Astrocyte (in vitro differentiated cells and primary cell): Measurements from ENCODE around the gene PAMR1. TPM values are rescaled to one million over a fixed set of nuclear protein-coding genes. Genes with fewer than 3 reads are reported as not detected.

Experiments
- DNase-seq: peaks from one replicate; pipeline ENCODE4 v3.0.0-alpha.2; 2010; ENCODE audit warnings: low read depth
- FAIRE-seq: peaks from 2 replicates; lab custom pipeline; 2011; peaks lifted over from hg19 to GRCh38; lab: Jason Lieb, UNC
- H2AFZ ChIP-seq: 2 replicates; pipeline ENCODE4 v1.6.0; 2012; ENCODE audit warnings: low read depth, low read length, inconsistent platforms
- H3K27ac ChIP-seq: 2 replicates; pipeline ENCODE4 v1.5.1; 2011; ENCODE audit warnings: low read depth, low read length, inconsistent platforms
- H3K27me3 ChIP-seq: 2 replicates; pipeline ENCODE4 v1.6.0; 2011; ENCODE audit warnings: low read length, inconsistent platforms; ENCODE audit not compliant: insufficient read depth
- H3K36me3 ChIP-seq: 2 replicates; pipeline ENCODE4 v1.5.1; 2011; ENCODE audit warnings: low read length, inconsistent platforms; ENCODE audit not compliant: insufficient read depth
- H3K4me1 ChIP-seq: 2 replicates; pipeline ENCODE4 v1.5.1; 2011; ENCODE audit warnings: low read length, inconsistent platforms; ENCODE audit not compliant: insufficient read depth
- H3K4me2 ChIP-seq: 2 replicates; pipeline ENCODE4 v1.6.0; 2012; ENCODE audit warnings: low read length, inconsistent platforms
- H3K4me3 ChIP-seq: 2 replicates; pipeline ENCODE4 v1.5.1; 2011; ENCODE audit warnings: low read depth, mild to moderate bottlenecking, low read length, inconsistent platforms; ENCODE audit not compliant: insufficient read depth
- H3K79me2 ChIP-seq: 2 replicates; pipeline ENCODE4 v1.6.0; 2012; ENCODE audit warnings: mild to moderate bottlenecking, low read length, inconsistent platforms; ENCODE audit not compliant: insufficient read depth
- H3K9ac ChIP-seq: 2 replicates; pipeline ENCODE4 v1.6.0; 2012; ENCODE audit warnings: mild to moderate bottlenecking, low read length, inconsistent platforms
- H3K9me3 ChIP-seq: 2 replicates; pipeline ENCODE4 v1.5.1; 2012; ENCODE audit warnings: low read depth, mild to moderate bottlenecking, low read length, inconsistent platforms; ENCODE audit not compliant: insufficient read depth
- H4K20me1 ChIP-seq: 2 replicates; pipeline ENCODE4 v1.6.0; 2012; ENCODE audit warnings: low read length, inconsistent platforms; ENCODE audit not compliant: insufficient read depth
- H3K27ac Mint-ChIP-seq: one replicate; pipeline ENCODE4 v1.8.0; 2021; ENCODE audit warnings: mild to moderate bottlenecking, mixed read lengths; ENCODE audit not compliant: unreplicated experiment
- H3K27me3 Mint-ChIP-seq: one replicate; pipeline ENCODE4 v1.8.0; 2021; ENCODE audit warnings: low read depth, mixed read lengths; ENCODE audit not compliant: unreplicated experiment
- H3K36me3 Mint-ChIP-seq: one replicate; pipeline ENCODE4 v1.8.0; 2021; ENCODE audit warnings: low read depth, mixed read lengths; ENCODE audit not compliant: unreplicated experiment
- H3K4me1 Mint-ChIP-seq: one replicate; pipeline ENCODE4 v1.8.0; 2021; ENCODE audit warnings: low read depth, mixed read lengths; ENCODE audit not compliant: unreplicated experiment
- H3K4me3 Mint-ChIP-seq: one replicate; pipeline ENCODE4 v1.8.0; 2021; ENCODE audit warnings: mild to moderate bottlenecking, moderate library complexity, mixed read lengths; ENCODE audit not compliant: unreplicated experiment
- H3K9me3 Mint-ChIP-seq: one replicate; pipeline ENCODE4 v1.8.0; 2021; ENCODE audit warnings: mild to moderate bottlenecking, mixed read lengths; ENCODE audit not compliant: unreplicated experiment
- EZH2 ChIP-seq: IDR thresholded peaks from 2 replicates; pipeline ENCODE4 v1.6.1; 2012; ENCODE audit warnings: mild to moderate bottlenecking, low read length, inconsistent platforms; ENCODE audit not compliant: insufficient read depth
- total RNA-seq: library from RNA; stranded (reverse); gene quantifications from 2 replicates; pipeline ENCODE4 v1.2.1, GENCODE V29; 2021
- TF ChIP-seq, protein P1 (sequence below): IDR thresholded peaks from 2 replicates; pipeline ENCODE4 v1.5.1; 2011; ENCODE audit warnings: low read depth, mild to moderate bottlenecking, inconsistent platforms, low read length, moderate library complexity; ENCODE audit not compliant: insufficient read depth

PAMR1 gene
- total RNA-seq, 1 donor from 2014 or later, result 12.6 TPM

- H3K4me1 Mint-ChIP-seq, result peaks cover 2% of the 10 kb centered on the region
Observed at GRCh38 chr11:35459489-35459888, 65.9 kb downstream of the PAMR1 start.

DNA sequence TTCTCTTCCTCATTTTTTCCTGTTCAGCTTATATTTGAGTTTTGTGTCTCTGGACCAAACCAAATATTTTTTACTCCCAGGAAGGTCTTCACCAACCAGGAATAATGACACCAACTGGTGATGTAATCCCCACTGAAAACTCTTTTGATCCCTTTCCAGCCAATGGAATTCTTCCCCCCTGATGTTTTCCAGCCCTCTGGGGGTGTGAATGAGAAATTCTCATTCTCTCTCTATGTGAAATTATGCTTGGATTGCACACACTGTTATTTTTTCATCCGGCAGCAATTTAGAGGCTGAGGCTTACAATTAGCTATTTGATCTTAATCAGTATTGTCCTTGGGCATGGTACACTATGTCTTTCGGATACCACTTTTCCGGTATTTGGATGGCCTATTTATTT lies 66.6 kb downstream of the PAMR1 start:
- Histone ChIP-seq H3K27me3 (no peaks in the 10 kb centered on the region), H3K36me3 (no peaks in the 10 kb centered on the region), H4K20me1 (no peaks in the 10 kb centered on the region), H3K9me3 (no peaks in the 10 kb centered on the region), H3K27ac (no peak overlapping the region), H3K4me2 (no peak overlapping the region), H3K79me2 (no peaks in the 10 kb centered on the region), H2AFZ (no peak overlapping the region), H3K4me1 (no peaks in the 10 kb centered on the region), H3K9ac (no peak overlapping the region), H3K4me3 (no peak overlapping the region)
- peak; percentile 45 for FAIRE-seq
- peak; percentile 30 for DNase-seq
- TF ChIP-seq EZH2, result no peak
- TF ChIP-seq, protein P1, sequence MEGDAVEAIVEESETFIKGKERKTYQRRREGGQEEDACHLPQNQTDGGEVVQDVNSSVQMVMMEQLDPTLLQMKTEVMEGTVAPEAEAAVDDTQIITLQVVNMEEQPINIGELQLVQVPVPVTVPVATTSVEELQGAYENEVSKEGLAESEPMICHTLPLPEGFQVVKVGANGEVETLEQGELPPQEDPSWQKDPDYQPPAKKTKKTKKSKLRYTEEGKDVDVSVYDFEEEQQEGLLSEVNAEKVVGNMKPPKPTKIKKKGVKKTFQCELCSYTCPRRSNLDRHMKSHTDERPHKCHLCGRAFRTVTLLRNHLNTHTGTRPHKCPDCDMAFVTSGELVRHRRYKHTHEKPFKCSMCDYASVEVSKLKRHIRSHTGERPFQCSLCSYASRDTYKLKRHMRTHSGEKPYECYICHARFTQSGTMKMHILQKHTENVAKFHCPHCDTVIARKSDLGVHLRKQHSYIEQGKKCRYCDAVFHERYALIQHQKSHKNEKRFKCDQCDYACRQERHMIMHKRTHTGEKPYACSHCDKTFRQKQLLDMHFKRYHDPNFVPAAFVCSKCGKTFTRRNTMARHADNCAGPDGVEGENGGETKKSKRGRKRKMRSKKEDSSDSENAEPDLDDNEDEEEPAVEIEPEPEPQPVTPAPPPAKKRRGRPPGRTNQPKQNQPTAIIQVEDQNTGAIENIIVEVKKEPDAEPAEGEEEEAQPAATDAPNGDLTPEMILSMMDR, result no peak
- Mint-ChIP-seq H3K36me3 (peaks cover 4% of the 10 kb centered on the region), H3K4me1 (peaks cover 2% of the 10 kb centered on the region), H3K27me3 (peaks cover 7% of the 10 kb centered on the region), H3K9me3 (no peaks in the 10 kb centered on the region), H3K4me3 (no peak overlapping the region), H3K27ac (no peak overlapping the region)

More at GRCh38 chr11:35459489-35459888, 65.9 kb downstream of the PAMR1 start:
- H3K4me1 ChIP-seq, result no peaks in the 10 kb centered on the region
- H3K9ac ChIP-seq, result no peak overlapping the region
- H3K79me2 ChIP-seq, result no peaks in the 10 kb centered on the region
- Mint-ChIP-seq H3K27me3 (peaks cover 7% of the 10 kb centered on the region), H3K27ac (no peak overlapping the region), H3K4me3 (no peak overlapping the region), H3K9me3 (no peaks in the 10 kb centered on the region), H3K36me3 (peaks cover 4% of the 10 kb centered on the region)
- H3K27ac ChIP-seq, result no peak overlapping the region
- TF ChIP-seq, protein P1, result no peak
- no peak for TF ChIP-seq EZH2
- no peaks in the 10 kb centered on the region for H3K27me3 ChIP-seq
- no peak overlapping the region for H2AFZ ChIP-seq
- H3K9me3 ChIP-seq, result no peaks in the 10 kb centered on the region
- no peaks in the 10 kb centered on the region for H4K20me1 ChIP-seq
- FAIRE-seq (peak; percentile 9), DNase-seq (no peak)
- no peak overlapping the region for H3K4me3 ChIP-seq
- H3K4me2 ChIP-seq, result no peak overlapping the region
- no peaks in the 10 kb centered on the region for H3K36me3 ChIP-seq

DNA sequence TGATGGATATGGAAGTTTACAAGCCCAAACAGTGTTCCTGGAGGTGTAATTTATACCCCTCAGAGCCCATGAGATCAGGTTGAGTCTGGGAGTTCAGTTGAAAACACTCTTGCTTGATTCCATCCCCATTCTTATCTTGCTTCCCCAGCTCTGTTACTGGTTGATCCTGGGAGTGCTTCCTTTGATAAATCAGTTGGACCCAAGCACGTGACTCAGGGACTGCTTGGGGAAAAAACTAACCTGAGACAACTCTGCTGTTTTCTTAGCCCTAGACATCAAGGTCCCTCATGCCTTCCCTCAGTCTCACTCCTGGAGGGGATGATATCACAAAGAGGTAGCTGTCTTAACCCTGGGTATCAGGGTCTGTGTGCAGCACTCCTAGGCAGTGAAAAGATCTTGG lies 71.1 kb downstream of the PAMR1 start:
- H3K79me2 ChIP-seq, result no peaks in the 10 kb centered on the region
- H3K36me3 Mint-ChIP-seq, result no peaks in the 10 kb centered on the region
- H3K4me3 Mint-ChIP-seq, result no peak overlapping the region
- no peaks in the 10 kb centered on the region for H3K27me3 ChIP-seq
- no peaks in the 10 kb centered on the region for H3K36me3 ChIP-seq
- no peak overlapping the region for H3K4me3 ChIP-seq
- no peak overlapping the region for H2AFZ ChIP-seq
- no peak overlapping the region for H3K4me2 ChIP-seq
- peaks cover 2% of the 10 kb centered on the region for H3K4me1 Mint-ChIP-seq
- H3K27me3 Mint-ChIP-seq, result peaks cover 4% of the 10 kb centered on the region
- H3K27ac Mint-ChIP-seq, result no peak overlapping the region
- H3K4me1 ChIP-seq, result no peaks in the 10 kb centered on the region
- no peak overlapping the region for H3K27ac ChIP-seq
- no peaks in the 10 kb centered on the region for H4K20me1 ChIP-seq
- H3K9me3 Mint-ChIP-seq, result peaks cover 9% of the 10 kb centered on the region
- no peak for FAIRE-seq
- TF ChIP-seq, protein P1, result no peak
- no peak for TF ChIP-seq EZH2
- peaks cover 4% of the 10 kb centered on the region for H3K9me3 ChIP-seq
- no peak overlapping the region for H3K9ac ChIP-seq
- no peak for DNase-seq
